ENCODE results near the gene LYRM7. TPM values are rescaled to one million over a fixed set of nuclear protein-coding genes. Genes with fewer than 3 reads are reported as not detected.
A peak's percentile ranks its signal among the peaks of the same experiment; 100 is the strongest.
"Not testable (repeated sequence)": the region's sequence is repeated elsewhere in the genome, so short reads cannot be mapped to it uniquely, and the experiment has no call there.

The LYRM7 gene
- total RNA-seq, 1 donor from 2014 or later, result 4.4 TPM

DNA sequence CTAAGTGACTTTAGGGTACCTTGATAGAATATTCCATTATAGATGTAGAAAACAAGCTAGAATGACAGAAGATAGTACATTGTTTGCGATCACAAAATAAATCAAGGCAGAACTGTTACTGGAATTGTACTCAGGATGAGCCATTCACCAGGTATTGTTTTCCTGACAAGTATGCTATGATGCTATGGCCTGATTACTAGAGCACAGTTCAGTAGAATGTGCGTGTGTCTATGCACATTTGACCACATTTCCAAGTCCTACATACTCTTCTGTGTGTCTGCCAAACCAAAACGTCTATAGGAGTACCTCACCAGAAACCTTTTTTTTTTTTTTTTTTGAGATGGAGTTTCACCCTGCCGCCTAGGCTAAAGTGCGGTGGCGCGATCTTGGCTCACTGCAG is 49.8 kb downstream of the LYRM7 start:
- no peak for DNase-seq (ENCODE audit: low read depth in 2 of 2)

- DNase-seq (ENCODE audit: low read depth in 2 of 2), result no peak
Observed at GRCh38 chr5:131221008-131221703, 50.4 kb downstream of the LYRM7 start.

DNA sequence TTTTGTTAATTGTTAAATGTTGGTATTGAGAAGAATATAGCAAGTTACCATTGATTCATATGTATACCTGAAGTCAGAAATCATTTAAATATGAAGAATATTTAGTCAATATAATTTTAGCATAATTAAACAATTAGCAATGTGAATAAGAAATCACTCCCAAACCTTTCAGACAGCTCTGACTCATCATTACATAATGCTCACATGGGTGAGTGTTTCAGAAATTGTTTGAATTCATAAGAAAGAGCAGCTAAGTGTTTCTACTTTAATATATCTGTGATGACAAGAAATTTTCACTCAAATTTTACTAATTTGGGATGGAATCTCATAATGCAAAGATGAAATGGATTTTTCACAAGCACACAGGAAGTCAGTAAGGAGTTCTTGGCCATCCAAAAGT is 51.1 kb downstream of the LYRM7 start:
- DNase-seq (ENCODE audit: low read depth in 2 of 2), result peak in 1 of 2 donors; percentile 36

DNA sequence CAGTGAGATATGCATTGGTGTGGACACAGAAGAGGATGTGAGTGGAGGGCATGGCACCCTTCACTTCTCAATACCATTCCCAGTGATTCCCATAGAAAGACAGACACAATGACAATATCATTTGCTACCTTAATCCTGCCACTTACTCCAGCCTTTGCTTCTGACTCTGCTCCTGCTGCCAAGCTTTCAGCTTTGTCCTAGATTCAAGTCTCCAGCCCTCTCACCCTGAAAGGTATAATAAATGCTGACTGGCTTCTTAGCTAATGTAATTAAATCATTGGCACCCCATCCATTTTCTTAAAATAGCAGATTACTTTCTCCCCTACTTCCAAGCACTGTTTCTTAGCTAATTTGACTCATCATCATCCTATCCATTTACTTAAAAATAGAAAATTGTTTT is 52.0 kb downstream of the LYRM7 start:
- no peak for DNase-seq (ENCODE audit: low read depth in 2 of 2)

DNA sequence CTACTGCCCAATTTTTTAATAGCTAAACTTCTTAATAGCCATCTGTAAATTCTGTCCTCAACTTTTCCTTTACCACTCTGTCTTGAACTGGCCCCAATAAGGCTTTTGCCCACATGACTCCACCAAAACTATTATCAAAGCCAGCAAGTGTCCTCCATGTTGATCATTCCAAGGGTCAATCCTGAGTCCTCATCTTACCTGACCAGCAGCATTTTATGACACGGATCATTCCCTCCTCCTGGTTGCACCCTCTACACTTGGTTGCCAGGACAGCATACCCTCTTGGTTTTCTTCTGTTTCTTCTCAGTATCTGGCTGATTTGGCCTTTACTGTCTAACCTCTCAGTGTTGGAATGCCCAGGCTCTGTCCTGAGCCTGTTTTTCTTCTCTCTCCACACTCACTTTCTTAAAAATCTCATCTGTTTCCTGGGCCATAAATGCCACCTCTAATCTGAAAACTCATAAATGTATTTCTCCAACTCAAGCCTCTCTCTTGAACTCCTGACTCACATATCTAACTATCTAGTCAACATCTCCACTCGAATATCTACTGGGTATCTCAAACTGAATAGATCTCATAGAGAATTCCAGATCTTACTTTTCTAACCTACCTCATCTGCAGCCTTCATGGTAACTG is 53.1 kb downstream of the LYRM7 start:
- no peak for DNase-seq (ENCODE audit: low read depth in 2 of 2)

DNA sequence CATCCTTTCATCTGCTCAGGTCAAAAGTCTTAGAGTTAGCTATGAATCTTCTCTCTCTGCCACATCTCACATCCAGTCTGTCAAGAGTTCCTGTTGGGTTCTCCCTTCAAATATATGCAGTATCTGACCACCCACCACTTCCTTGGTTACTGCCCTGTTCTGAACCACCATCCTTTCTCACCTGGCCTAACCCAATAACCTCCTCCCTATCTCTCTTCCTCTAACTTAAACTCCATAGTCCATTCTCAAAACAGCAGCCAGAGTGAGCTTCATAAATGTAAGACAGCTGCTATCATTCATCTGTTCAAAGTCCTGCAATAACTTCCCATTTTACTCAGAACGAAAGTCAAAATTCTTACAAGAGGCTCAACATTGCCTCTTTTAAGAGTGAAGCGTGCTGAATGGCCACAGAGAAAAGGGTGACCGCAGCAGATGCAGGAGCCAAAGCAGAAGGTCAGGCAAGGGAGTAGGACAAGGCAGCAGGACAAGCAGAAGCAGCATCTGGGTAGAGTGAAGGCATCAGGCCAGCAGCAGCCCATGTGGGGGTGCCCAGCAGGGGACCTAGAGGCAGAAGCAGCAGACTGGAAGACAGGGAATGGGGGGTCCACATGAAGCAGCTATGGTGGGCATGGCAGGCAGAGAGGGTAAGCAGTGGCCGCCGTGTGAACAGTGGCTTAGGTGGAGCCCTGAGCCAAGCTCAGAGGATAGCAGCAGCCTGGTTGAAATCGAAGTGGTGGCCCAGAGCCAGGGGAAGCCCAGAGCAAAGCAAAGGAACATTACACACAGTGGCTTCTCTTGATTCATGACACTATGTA is 53.9 kb downstream of the LYRM7 start:
- DNase-seq (ENCODE audit: low read depth in 2 of 2), result no peak

DNA sequence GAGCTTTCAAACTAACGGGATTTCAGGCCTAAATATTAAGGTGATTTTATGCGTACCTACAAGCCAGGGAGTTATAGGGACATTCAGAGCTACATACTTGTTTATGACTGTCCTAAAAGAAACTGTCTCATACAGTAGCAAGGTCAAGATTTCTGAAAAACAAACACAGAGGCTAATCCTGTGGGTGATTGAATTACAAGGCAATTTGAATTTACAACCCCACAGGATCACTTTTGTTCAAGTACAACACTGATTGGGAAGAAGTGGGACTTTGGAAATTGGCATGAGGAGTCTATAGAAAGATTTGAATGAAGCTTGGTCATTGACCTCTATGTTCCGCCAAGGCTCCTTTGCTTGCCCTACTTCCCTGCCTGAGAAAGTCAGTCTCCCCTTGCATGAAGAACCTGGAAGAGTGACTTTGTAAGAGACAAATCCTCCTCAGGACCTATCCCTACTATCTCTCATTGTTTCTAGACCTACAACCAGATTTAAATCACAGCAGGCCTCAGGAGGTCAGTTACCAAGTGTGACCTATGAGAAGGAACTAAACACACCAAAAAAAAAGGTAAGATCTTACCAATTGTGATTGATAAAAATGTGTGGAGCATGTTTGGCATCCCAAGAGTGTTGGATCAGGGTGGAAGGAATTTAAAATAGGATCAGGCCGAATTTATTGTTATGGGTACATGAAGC is 54.7 kb downstream of the LYRM7 start:
- DNase-seq (ENCODE audit: low read depth in 2 of 2), result no peak

- no peak for DNase-seq (ENCODE audit: low read depth in 2 of 2)
Observed at GRCh38 chr5:131226899-131227298, 56.2 kb downstream of the LYRM7 start.

DNA sequence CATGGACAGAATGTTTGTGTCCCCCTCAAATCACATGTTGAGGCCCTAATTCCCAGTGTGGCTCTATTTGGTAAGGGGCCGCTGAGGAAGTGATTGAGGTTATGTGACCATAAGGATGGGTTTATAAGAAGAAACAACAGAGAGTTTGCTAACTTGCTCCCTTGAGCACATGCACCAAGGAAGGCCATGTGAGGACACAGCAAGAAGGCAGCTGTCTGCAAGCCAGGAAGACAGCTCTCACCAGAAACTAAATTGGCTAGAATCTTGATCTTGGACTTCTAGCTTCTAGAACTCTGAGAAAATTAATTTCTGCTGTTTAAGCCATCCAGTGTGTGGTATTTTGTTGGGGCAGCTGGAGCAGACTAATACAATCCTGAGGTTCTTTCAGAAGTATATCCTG is 57.9 kb downstream of the LYRM7 start:
- DNase-seq (ENCODE audit: low read depth in 2 of 2), result no peak

DNA sequence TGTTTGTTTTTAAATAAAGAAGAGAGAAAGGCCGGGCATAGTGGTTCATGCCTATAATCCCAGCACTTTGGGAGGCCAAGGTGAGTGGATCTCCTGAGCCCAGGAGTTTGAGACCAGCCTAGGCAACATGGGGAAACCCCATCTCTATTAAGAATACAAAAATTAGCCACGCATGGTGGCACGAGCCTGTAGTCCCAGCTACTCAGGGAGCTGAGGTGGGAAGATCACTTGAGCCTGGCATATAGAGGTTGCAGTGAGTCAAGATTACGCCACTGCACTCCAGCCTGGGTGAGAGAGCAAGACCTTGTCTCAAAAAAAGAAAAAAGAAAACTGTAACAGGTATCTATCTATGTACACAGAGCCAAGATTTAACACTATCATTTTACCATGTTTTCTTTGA is 58.9 kb downstream of the LYRM7 start:
- no peak for DNase-seq (ENCODE audit: low read depth in 2 of 2)

DNA sequence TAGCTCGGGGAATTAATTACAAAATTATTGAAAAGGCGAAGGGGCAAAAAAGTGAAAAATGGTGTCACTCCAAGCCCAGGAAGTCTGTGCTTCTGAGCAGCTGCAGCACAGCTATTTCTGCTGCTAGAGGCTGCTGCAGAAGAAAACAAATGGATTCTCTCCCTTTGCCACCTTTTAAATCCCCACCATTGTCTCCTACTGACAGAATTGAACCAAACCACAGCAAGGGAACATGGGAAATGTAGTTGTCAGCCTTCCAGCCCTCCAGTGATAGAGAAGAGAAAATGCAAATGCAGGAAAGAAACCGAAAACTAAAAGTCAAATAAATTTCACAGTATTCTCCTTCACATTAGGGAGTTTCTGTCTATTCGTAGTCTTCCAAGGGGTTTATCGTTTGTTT is 59.7 kb downstream of the LYRM7 start:
- peak in 1 of 2 donors; percentile 28 for DNase-seq (ENCODE audit: low read depth in 2 of 2)

GRCh38 chr5:131239686-131240085 is 68.9 kb downstream of the LYRM7 start:
- no peak for DNase-seq (ENCODE audit: low read depth in 2 of 2)

DNA sequence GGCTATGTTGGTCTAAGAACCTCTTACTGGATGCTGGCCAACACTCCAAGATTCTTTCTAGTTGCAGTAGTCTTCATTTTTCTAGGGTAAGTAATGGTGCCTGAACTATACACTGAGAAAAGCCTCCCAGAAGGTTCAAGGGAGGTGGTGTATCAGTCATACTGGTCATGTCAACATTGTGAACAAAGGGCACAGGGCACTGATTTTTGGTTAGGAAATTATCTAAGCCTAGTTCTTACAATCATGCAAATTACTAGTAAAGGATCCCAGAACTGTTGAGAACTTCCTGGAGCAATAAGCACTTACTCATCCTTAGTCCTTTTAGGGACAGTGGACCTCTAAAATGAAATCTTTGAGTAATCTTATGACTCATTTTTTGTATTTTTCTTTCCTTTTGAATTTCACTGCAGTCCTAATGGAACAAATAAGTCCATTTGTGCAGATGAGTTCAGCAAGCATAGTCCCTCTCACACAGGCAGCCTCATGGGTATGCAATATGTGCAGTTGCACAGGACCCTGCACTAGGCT is 72.0 kb downstream of the LYRM7 start:
- DNase-seq (ENCODE audit: low read depth in 2 of 2), result peak in 1 of 2 donors; percentile 74

DNA sequence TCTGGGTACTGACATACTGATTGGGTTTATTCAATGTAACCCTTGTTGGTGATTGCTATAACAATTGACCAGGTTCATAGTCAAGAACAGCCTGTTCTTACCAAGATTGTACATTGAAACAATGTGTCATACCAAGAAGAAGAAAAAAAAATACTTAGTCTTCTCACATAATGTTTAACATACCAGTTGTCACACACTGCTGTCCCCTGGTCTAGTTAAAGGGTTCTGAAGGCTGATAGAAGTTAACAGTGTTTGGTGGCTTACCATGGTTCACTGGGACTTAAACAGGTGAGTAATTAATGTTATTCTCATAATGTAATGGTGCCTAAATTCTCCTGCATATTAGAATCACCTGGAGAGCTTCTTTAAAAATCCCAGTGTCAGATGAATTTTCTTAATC is 74.6 kb downstream of the LYRM7 start:
- no peak for DNase-seq (ENCODE audit: low read depth in 2 of 2)

DNA sequence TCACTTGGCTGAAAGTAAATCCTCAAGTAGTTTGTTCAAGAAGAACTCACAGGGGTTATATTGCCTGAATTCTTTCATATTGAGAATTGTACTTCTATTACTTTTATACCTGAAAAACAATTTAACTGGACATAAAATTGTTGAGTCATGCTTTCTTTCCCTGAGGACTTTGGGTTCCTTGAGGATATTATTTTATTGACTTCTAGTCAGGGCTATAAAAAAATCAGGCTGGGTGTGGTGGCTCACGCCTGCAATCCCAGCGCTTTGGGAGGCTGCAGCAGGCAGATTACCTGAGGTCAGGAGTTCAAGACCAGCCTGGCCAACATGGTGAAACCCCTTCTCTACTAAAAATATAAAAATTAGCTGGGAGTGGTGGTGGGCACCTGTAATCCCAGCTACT is 75.2 kb downstream of the LYRM7 start:
- DNase-seq (ENCODE audit: low read depth in 2 of 2), result no peak

DNA sequence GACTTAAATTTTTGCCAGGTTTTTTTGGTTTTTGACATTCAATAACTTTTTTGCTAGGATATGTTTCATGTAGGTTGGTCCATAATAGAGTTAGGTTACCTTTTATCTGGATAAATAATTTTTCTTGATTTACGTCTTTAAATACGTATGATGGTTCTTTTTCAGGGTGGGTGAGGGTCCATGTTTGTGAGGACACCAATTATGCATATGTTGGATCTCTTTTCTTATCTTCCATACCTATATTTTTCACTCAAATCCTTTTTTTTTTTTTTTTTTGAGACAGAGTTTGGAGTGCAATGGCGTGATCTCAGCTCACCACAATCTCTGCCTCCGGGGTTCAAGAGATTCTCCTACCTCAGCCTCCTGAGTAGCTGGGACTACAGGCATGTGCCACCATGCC is 75.8 kb downstream of the LYRM7 start:
- no peak for DNase-seq (ENCODE audit: low read depth in 2 of 2)

DNA sequence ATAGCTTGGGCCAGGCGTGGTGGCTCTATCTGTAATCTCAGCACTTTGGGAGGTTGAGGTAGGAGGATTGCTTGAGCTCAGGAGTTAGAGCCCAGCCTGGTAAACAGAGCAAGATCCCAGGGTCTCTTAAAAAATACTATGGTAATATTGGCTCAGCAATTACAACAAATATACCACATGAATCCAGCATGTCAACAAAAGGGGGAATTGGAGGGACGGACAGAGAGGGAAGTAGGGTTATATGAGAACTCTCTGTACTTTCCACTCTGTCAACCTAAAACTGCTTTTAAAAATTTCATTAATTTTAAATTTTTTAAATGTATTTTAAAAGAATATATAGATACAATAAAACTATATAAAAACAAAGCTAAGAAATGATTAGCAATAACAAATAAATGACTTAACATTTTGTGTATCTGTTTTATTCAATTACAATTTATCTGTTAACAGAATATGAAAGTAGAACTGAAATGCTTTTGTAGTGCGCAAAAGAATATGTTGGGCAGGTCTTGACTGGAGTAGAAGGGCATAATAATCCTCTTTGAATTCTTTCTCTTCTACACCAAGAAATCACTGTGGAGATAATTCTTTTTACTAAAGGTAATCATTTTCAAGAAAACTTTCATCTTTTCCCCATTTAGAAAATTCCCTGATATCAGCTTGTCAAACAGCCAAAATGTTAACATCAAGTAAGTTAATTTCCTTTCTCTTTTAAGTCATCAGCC is 80.2 kb downstream of the LYRM7 start:
- DNase-seq (ENCODE audit: low read depth in 2 of 2), result no peak

DNA sequence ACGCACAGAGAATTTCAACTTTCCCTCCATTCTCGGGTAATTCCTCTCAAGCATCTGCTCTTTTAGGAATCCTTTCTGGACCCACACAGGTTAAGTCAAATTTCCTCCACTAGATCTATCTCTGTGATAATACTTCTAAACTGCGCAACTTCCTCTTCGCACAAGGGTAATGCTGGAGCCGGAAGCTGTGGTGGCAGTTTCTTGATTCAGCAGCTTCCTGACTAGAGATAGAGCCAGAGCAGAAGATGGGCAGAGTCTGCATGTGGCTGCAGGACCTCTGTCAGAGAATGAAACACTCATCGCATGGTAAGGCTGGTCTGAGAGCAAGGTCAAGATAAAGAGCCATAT is 82.1 kb downstream of the LYRM7 start:
- DNase-seq (ENCODE audit: low read depth in 2 of 2), result peak; percentile 34 to 80

DNA sequence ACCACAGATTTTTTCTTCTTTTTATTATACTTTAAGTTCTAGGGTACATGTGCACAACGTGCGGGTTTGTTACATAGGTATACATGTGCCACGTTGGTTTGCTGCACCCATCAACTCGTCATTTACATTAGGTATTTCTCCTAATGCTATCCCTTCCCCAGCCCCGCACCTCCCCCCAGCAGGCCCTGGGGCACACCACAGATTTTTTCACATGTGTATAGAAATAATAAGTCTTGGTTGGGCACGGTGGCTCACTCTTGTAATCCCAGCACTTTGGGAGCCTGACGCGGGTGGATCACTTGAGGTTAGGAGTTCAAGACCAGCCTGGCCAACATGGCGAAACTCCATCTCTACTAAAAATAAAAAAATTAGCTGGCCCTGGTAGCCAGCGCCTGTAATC is 83.3 kb downstream of the LYRM7 start:
- DNase-seq (ENCODE audit: low read depth in 2 of 2), result not testable (repeated sequence)

GRCh38 chr5:131254741-131255140 is 84.0 kb downstream of the LYRM7 start:
- no peak for DNase-seq (ENCODE audit: low read depth in 2 of 2)

Data from lung microvascular endothelial cell (primary cell).